Naive B cell (primary cell): ENCODE measurements around the gene MAT2A. TPM values are rescaled to one million over a fixed set of nuclear protein-coding genes. Genes with fewer than 3 reads are reported as not detected.
"Not testable (repeated sequence)": the region's sequence is repeated elsewhere in the genome, so short reads cannot be mapped to it uniquely, and the experiment has no call there.

Experiments used
- ATAC-seq, 2 donors: fragments of 150-1000 bp; cut with Tn5 transposase; 2 replicates each; pipeline ENCODE4 v1.10.0; 2021; ENCODE audit warnings: low read depth in 2 of 2, mild to moderate bottlenecking in 2 of 2, moderate library complexity in 2 of 2
- DNase-seq: peaks from one replicate; pipeline ENCODE4 v3.0.0; 2022
- H3K27ac Mint-ChIP-seq, 6 donors: one replicate each; pipeline ENCODE4 v1.8.0; 2020 to 2022; ENCODE audit warnings: mild to moderate bottlenecking in 6 of 6, mixed read lengths in 6 of 6, moderate library complexity in 5 of 6, inconsistent platforms in 2 of 6
- H3K27me3 Mint-ChIP-seq, 3 donors: one replicate each; pipeline ENCODE4 v1.8.0; 2021 to 2022; ENCODE audit warnings: mixed read lengths in 3 of 3, mild to moderate bottlenecking in 1 of 3
- H3K36me3 Mint-ChIP-seq, 2 donors: one replicate each; pipeline ENCODE4 v1.8.0; 2020 to 2022; ENCODE audit warnings: mixed read lengths in 2 of 2, inconsistent platforms in 1 of 2, mild to moderate bottlenecking in 1 of 2
- H3K4me1 Mint-ChIP-seq, 3 donors: one replicate each; pipeline ENCODE4 v1.8.0; 2020 to 2022; ENCODE audit warnings: mixed read lengths in 3 of 3, inconsistent platforms in 1 of 3, mild to moderate bottlenecking in 1 of 3, moderate library complexity in 1 of 3
- H3K4me3 Mint-ChIP-seq, 8 donors: one replicate each; pipeline ENCODE4 v1.8.0; 2020 to 2022; ENCODE audit warnings: mild to moderate bottlenecking in 8 of 8, mixed read lengths in 8 of 8, moderate library complexity in 8 of 8, inconsistent platforms in 2 of 8
- H3K9me3 Mint-ChIP-seq, 7 donors: one replicate each; pipeline ENCODE4 v1.8.0; 2020 to 2022; ENCODE audit warnings: mixed read lengths in 7 of 7, mild to moderate bottlenecking in 5 of 7, inconsistent platforms in 2 of 7, moderate library complexity in 1 of 7
- polyA plus RNA-seq, 6 donors: library from polyadenylated mRNA; unstranded; fragments of 300-500 nt; fragmentation: Illumina TruSeq; gene quantifications; one replicate each; pipeline ENCODE4 v1.2.3, GENCODE V29; 2021; ENCODE audit warnings: low read depth in 6 of 6

MAT2A gene
- polyA plus RNA-seq, 6 donors from 2014 or later, result 78.7 to 99.4 (median 93.4) TPM

- not testable (repeated sequence) for H3K36me3 Mint-ChIP-seq, H3K27me3 Mint-ChIP-seq, DNase-seq, H3K9me3 Mint-ChIP-seq, ATAC-seq
- peak overlapping the region; percentile 90 to 99 (median 98) for H3K4me3 Mint-ChIP-seq
- peak overlapping the region in 5 of 6 donors; percentile 59 to 93 (median 81) for H3K27ac Mint-ChIP-seq
- H3K4me1 Mint-ChIP-seq, result peaks cover 18 to 44% (median 40%) of the 10 kb centered on the region in 3 donors
Measured at GRCh38 chr2:85560403-85560726, 21.4 kb downstream of the MAT2A start.

GRCh38 chr2:85560812-85561279 is 21.9 kb downstream of the MAT2A start:
- Mint-ChIP-seq H3K9me3 (no peaks in the 10 kb centered on the region), H3K27me3 (no peaks in the 10 kb centered on the region), H3K36me3 (peaks cover 0 to 5% of the 10 kb centered on the region in 2 donors), H3K27ac (peak overlapping the region; percentile 92 to 98 (median 97)), H3K4me1 (peaks cover 18 to 44% (median 40%) of the 10 kb centered on the region in 3 donors), H3K4me3 (peak overlapping the region; percentile 90 to 99 (median 98))
- ATAC-seq (no peak), DNase-seq (no peak)

- DNase-seq (peak; percentile 88), ATAC-seq (peak; percentile 90)
- H3K4me1 Mint-ChIP-seq, result peaks cover 18 to 44% (median 40%) of the 10 kb centered on the region in 3 donors
- peak within 1 kb of the TSS; percentile 92 to 98 (median 97) for H3K27ac Mint-ChIP-seq
- H3K9me3 Mint-ChIP-seq, result no peaks in the 10 kb centered on the region
- H3K36me3 Mint-ChIP-seq, result peaks cover 0 to under 1% of the 10 kb centered on the region in 2 donors
- peak within 1 kb of the TSS; percentile 90 to 99 (median 98) for H3K4me3 Mint-ChIP-seq
- no peaks in the 10 kb centered on the region for H3K27me3 Mint-ChIP-seq
Measured at GRCh38 chr2:85561280-85562212, 22.6 kb downstream of the MAT2A start, which contains the start of gene GGCX. TSS of gene GGCX (minus strand) at chr2:85561493. CDS start at chr2:85561428, 65 bp downstream.

DNA sequence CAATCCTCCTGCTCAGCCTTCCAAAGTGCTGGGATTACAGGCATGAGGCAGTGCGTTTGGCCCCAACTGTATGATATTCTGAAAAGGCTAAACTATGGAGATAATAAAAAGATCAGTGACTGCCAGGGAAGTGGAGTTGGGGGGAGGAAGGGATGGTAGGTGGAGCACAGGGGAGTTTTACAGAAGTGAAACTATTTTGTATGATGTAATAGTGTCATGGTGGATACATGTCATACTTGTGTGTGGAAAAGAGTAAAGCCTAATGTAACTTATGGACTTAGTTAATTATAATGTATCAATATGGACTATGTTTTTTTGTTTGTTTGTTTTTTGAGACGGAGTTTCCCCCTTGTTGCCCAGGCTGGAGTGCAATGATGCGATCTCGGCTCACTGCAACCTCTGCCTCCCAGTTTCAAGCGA is 25.2 kb downstream of the MAT2A start:
- ATAC-seq (peak; percentile 58 to 59), DNase-seq (peak; percentile 62)
- no peaks in the 10 kb centered on the region for H3K9me3 Mint-ChIP-seq
- H3K36me3 Mint-ChIP-seq, result no peaks in the 10 kb centered on the region
- no peaks in the 10 kb centered on the region for H3K27me3 Mint-ChIP-seq
- H3K27ac Mint-ChIP-seq, result peak overlapping the region; percentile 6 to 85 (median 56)
- H3K4me1 Mint-ChIP-seq, result peaks cover 16 to 44% (median 40%) of the 10 kb centered on the region in 3 donors
- H3K4me3 Mint-ChIP-seq, result peak overlapping the region in 6 of 8 donors; percentile 2 to 68 (median 30)

GRCh38 chr2:85566265-85566664 is 27.3 kb downstream of the MAT2A start:
- H3K27me3 Mint-ChIP-seq, result peaks cover 0 to 10% (median 8%) of the 10 kb centered on the region in 3 donors
- H3K27ac Mint-ChIP-seq, result no peak overlapping the region
- no peak overlapping the region for H3K4me3 Mint-ChIP-seq

DNA sequence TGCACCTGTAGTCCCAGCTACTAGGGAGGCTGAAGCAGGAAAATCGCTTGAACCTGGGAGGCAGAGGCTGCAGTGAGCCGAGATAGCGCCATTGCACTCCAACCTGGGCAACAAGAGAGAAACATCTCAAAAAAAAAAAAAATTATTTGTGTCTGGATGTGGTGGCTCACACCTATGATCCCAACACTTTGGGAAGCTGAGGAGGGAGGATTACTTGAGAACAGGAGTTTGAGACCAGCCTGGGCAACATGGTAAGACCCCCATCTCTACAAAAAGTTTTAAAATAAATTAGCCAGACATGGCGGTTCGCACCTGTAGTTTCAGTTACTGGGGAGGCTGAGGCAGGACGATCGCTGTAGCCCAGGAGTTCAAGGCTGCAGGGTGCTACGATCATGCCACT is 36.8 kb downstream of the MAT2A start:
- Mint-ChIP-seq H3K36me3 (no peaks in the 10 kb centered on the region), H3K4me3 (peak overlapping the region in 2 of 8 donors; percentile 20 to 91), H3K9me3 (no peaks in the 10 kb centered on the region), H3K27ac (no peak overlapping the region), H3K27me3 (peaks cover 0 to 5% (median under 1%) of the 10 kb centered on the region in 3 donors), H3K4me1 (peaks cover 29 to 35% (median 34%) of the 10 kb centered on the region in 3 donors)
- DNase-seq (no peak), ATAC-seq (no peak)

More at GRCh38 chr2:85566265-85566664, 27.3 kb downstream of the MAT2A start:
- no peaks in the 10 kb centered on the region for H3K36me3 Mint-ChIP-seq
- ATAC-seq (no peak), DNase-seq (no peak)
- peaks cover 9 to 25% (median 21%) of the 10 kb centered on the region in 3 donors for H3K4me1 Mint-ChIP-seq
- no peaks in the 10 kb centered on the region for H3K9me3 Mint-ChIP-seq

DNA sequence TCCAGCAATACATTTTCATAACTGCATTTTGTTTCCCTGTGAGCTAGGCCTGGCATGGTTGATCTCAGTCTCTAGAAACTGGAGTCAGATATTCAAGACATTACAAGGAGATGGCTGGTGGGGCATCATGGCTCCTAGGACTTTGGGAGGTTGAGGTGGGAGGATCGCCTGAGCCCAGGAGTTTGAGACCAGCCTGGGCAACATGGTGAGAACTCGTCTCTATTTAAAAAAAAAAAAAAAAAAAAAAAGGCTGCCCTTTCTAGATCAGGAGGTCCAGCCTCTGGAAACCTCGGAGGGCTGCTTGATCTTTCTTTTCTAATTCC is 38.1 kb downstream of the MAT2A start:
- DNase-seq (no peak), ATAC-seq (no peak)
- Mint-ChIP-seq H3K27me3 (peaks cover 0 to 5% (median 0%) of the 10 kb centered on the region in 3 donors), H3K9me3 (no peaks in the 10 kb centered on the region), H3K4me3 (peak overlapping the region; percentile 84 to 98 (median 94)), H3K4me1 (peaks cover 29 to 41% (median 40%) of the 10 kb centered on the region in 3 donors), H3K36me3 (peaks cover 6 to 7% of the 10 kb centered on the region in 2 donors), H3K27ac (peak overlapping the region in 5 of 6 donors; percentile 95 to 98 (median 96))

DNA sequence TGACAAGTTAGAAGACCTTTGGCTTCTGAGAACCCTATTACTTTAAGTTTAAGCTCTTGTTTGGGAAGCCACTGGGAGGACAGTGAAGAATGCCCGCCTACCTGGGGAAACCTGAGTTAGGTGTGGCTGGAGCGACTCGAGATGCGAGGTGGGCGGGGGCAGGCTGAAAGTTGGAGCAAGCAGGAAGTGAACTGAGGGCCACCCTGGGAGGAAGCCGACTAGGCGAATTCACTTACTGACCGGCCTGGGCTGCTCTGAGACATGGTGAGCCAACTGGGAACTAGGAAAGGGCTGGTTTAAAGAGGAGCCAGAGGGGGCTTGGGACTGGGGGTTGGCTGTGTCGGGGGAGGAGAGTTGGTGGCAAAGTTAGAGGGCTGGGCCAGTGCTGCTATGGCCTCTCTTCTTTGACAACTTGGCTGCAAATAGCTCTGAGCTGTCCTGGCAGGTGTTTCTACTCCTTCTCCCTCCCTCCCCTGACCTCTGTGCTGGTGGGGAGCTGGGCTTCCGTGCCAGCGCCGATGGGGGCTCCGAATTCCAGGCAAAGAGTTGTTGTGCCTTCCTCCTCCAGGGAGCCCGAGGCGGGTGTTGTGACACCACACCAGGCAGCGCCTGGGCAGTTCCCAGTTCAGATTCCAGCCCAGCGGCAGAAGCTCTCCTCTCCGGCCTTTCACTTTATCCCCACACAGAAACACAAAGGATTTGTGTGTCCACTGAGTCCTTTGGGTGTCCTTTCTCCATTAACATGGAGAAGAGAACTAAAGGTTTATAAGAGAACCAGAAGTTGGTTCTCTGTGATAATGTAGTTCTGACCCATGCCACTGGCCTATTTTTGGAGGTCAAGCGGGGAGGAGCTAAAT is 38.6 kb downstream of the MAT2A start, which contains the start of gene VAMP8:
Gene VAMP8, plus strand, starts transcription at position 201 of the 857 bp plus-strand sequence. Its CDS starts 61 bp downstream, at position 262.
- peaks cover 0 to 2% (median 0%) of the 10 kb centered on the region in 3 donors for H3K27me3 Mint-ChIP-seq
- peak within 1 kb of the TSS; percentile 84 to 98 (median 94) for H3K4me3 Mint-ChIP-seq
- peak within 1 kb of the TSS; percentile 85 to 98 (median 96) for H3K27ac Mint-ChIP-seq
- no peaks in the 10 kb centered on the region for H3K9me3 Mint-ChIP-seq
- H3K36me3 Mint-ChIP-seq, result peaks cover 10 to 12% of the 10 kb centered on the region in 2 donors
- DNase-seq (peak; percentile 47), ATAC-seq (peak; percentile 50 to 61)
- H3K4me1 Mint-ChIP-seq, result peaks cover 33 to 46% (median 40%) of the 10 kb centered on the region in 3 donors

- DNase-seq (peak; percentile 70), ATAC-seq (peak; percentile 94)
- Mint-ChIP-seq H3K27ac (peak overlapping the region; percentile 91 to 98 (median 96)), H3K36me3 (peaks cover 12 to 13% of the 10 kb centered on the region in 2 donors), H3K4me1 (peaks cover 35 to 51% (median 42%) of the 10 kb centered on the region in 3 donors), H3K27me3 (no peaks in the 10 kb centered on the region), H3K9me3 (no peaks in the 10 kb centered on the region), H3K4me3 (peak overlapping the region; percentile 84 to 98 (median 94))
Measured at GRCh38 chr2:85578243-85579180, 39.5 kb downstream of the MAT2A start.

- H3K4me3 Mint-ChIP-seq, result peak overlapping the region; percentile 84 to 98 (median 94)
- peaks cover 37 to 57% (median 46%) of the 10 kb centered on the region in 3 donors for H3K4me1 Mint-ChIP-seq
- no peaks in the 10 kb centered on the region for H3K9me3 Mint-ChIP-seq
- H3K36me3 Mint-ChIP-seq, result peaks cover 12 to 13% of the 10 kb centered on the region in 2 donors
- no peaks in the 10 kb centered on the region for H3K27me3 Mint-ChIP-seq
- ATAC-seq (no peak), DNase-seq (no peak)
- peak overlapping the region; percentile 60 to 97 (median 88) for H3K27ac Mint-ChIP-seq
Measured at GRCh38 chr2:85579266-85579935, 40.4 kb downstream of the MAT2A start.

DNA sequence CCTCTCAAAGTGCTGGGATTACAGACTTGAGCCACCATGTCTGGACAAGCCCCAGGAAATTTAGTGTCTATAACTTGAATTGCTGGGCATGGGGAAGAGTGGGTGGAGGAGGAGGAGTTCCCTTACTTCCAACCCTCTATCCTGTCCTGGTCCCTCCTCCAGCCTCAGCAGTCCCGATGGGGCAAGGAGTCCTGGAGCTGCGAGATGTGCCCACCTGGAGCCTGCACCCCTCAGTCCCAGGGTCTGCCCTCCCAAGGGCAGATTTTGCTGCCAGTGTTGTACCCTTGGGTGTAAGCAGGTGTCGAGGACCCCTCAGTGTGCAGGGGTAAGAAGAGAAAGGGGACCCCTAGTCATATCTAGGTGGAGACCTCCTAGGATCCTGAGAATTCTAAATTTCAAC is 41.2 kb downstream of the MAT2A start:
- DNase-seq, result no peak
- Mint-ChIP-seq H3K4me1 (peaks cover 42 to 63% (median 53%) of the 10 kb centered on the region in 3 donors), H3K27ac (peak overlapping the region in 1 of 6 donors; percentile 76), H3K9me3 (no peaks in the 10 kb centered on the region), H3K4me3 (peak overlapping the region in 7 of 8 donors; percentile 47 to 94 (median 82)), H3K36me3 (peaks cover 12 to 13% of the 10 kb centered on the region in 2 donors), H3K27me3 (no peaks in the 10 kb centered on the region)
- ATAC-seq, result no peak
